HL-60 (cell line): ENCODE results near the gene ANKRD11.

ENCODE experiments used
- DNase-seq, 2 experiments: peaks; one replicate each; pipeline ENCODE4 v3.0.0-alpha.2; 2010 to 2020; ENCODE audit warnings: low read depth in 1 of 2, low spot score in 1 of 2
- H3K27ac ChIP-seq: fragments of 250-450 bp; sonication (Bioruptor Pico); replicated peaks from 2 replicates; pipeline ENCODE4 v1.5.1; 2020; ENCODE audit warnings: mild to moderate bottlenecking, moderate library complexity
- H3K27me3 ChIP-seq: fragments of 250-450 bp; sonication (Bioruptor Pico); 2 replicates; pipeline ENCODE4 v1.5.1; 2021; ENCODE audit warnings: mild to moderate bottlenecking, moderate library complexity; ENCODE audit not compliant: insufficient read depth, poor library complexity, severe bottlenecking
- H3K4me3 ChIP-seq: replicated peaks from 2 replicates; pipeline ENCODE4 v1.5.1; 2011; ENCODE audit warnings: mild to moderate bottlenecking, control low read depth, low read length; ENCODE audit not compliant: insufficient read depth
- GABPA ChIP-seq: IDR thresholded peaks from 2 replicates; pipeline ENCODE4 v1.6.1; 2012; ENCODE audit warnings: low read depth
- POLR2AphosphoS5 ChIP-seq: IDR thresholded peaks from 2 replicates; pipeline ENCODE4 v1.6.1; 2012; ENCODE audit warnings: low read depth
- SPI1 ChIP-seq: IDR thresholded peaks from 2 replicates; pipeline ENCODE4 v1.6.1; 2012; ENCODE audit warnings: low read depth, mild to moderate bottlenecking, borderline replicate concordance
- TF ChIP-seq, protein P1 (sequence below): IDR thresholded peaks from 2 replicates; pipeline ENCODE4 v1.6.1; 2012; ENCODE audit warnings: low read depth; ENCODE audit not compliant: insufficient replicate concordance
- TF ChIP-seq, protein P2 (sequence below): IDR thresholded peaks from one replicate; pipeline ENCODE4 v1.5.1; 2011; ENCODE audit warnings: low read length, control low read depth, inconsistent platforms; ENCODE audit not compliant: insufficient read depth

The ANKRD11 gene

DNA sequence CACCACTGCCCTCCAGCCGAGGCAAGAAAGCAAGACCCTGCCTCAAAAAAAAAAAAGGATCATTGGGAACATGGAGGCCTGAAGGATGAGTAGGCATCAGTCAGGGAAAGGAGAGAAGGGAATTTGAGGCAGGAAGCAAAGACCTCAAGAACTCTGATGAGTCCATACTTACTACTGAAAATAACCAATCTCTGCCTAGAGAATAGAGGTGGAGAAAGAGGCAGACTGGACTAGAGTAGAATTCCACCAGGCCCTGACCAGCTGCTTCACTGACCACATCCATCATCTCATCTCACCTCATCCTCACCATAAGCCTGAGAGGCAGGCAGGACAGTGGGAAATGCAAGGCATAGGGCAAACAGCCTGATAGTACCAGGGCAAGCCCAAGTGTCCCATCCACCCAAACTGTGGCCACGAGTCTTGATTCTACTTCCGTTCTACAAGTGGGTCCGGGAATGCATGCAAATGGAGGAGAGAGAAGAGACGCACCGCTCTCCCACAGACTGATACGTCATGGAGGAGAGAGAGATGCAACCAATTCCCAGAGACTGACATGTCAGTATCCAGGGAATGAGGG, 17.1 kb downstream of the ANKRD11 start:
- TF ChIP-seq SPI1 (no peak), POLR2AphosphoS5 (no peak), GABPA (no peak)
- TF ChIP-seq, protein P1, sequence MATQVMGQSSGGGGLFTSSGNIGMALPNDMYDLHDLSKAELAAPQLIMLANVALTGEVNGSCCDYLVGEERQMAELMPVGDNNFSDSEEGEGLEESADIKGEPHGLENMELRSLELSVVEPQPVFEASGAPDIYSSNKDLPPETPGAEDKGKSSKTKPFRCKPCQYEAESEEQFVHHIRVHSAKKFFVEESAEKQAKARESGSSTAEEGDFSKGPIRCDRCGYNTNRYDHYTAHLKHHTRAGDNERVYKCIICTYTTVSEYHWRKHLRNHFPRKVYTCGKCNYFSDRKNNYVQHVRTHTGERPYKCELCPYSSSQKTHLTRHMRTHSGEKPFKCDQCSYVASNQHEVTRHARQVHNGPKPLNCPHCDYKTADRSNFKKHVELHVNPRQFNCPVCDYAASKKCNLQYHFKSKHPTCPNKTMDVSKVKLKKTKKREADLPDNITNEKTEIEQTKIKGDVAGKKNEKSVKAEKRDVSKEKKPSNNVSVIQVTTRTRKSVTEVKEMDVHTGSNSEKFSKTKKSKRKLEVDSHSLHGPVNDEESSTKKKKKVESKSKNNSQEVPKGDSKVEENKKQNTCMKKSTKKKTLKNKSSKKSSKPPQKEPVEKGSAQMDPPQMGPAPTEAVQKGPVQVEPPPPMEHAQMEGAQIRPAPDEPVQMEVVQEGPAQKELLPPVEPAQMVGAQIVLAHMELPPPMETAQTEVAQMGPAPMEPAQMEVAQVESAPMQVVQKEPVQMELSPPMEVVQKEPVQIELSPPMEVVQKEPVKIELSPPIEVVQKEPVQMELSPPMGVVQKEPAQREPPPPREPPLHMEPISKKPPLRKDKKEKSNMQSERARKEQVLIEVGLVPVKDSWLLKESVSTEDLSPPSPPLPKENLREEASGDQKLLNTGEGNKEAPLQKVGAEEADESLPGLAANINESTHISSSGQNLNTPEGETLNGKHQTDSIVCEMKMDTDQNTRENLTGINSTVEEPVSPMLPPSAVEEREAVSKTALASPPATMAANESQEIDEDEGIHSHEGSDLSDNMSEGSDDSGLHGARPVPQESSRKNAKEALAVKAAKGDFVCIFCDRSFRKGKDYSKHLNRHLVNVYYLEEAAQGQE = no peak
- TF ChIP-seq, protein P2, sequence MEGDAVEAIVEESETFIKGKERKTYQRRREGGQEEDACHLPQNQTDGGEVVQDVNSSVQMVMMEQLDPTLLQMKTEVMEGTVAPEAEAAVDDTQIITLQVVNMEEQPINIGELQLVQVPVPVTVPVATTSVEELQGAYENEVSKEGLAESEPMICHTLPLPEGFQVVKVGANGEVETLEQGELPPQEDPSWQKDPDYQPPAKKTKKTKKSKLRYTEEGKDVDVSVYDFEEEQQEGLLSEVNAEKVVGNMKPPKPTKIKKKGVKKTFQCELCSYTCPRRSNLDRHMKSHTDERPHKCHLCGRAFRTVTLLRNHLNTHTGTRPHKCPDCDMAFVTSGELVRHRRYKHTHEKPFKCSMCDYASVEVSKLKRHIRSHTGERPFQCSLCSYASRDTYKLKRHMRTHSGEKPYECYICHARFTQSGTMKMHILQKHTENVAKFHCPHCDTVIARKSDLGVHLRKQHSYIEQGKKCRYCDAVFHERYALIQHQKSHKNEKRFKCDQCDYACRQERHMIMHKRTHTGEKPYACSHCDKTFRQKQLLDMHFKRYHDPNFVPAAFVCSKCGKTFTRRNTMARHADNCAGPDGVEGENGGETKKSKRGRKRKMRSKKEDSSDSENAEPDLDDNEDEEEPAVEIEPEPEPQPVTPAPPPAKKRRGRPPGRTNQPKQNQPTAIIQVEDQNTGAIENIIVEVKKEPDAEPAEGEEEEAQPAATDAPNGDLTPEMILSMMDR = no peak
- Histone ChIP-seq H3K27ac (no peak overlapping the region), H3K4me3 (no peak overlapping the region)

DNA sequence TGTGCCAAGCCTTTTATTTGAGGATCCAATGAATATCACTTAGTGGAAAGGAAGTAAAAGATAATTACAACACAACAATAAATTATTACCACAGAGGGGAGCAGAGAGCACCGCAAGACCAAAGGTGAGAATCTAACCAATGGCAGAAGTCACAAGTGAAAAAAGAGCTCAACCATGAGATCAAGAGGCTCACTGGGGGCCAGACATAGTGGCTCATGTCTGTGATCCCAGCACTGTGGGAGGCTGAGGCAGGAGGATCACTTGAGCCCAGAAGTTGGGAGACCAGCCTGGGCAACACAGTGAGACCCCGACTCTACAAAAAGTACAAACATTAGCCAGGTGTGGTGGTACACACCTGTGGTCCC, 17.7 kb downstream of the ANKRD11 start:
- H3K27me3 ChIP-seq = no peaks in the 10 kb centered on the region
- no peak for DNase-seq
- TF ChIP-seq, protein P2 = no peak
- no peak for TF ChIP-seq POLR2AphosphoS5
- TF ChIP-seq, protein P1 = no peak
- TF ChIP-seq SPI1 = no peak
- TF ChIP-seq GABPA = no peak
- H3K27ac ChIP-seq = no peak overlapping the region
- H3K4me3 ChIP-seq = no peak overlapping the region

More for the DNA sequence above, 17.1 kb downstream of the ANKRD11 start:
- H3K27me3 ChIP-seq = no peaks in the 10 kb centered on the region
- no peak for DNase-seq

DNA sequence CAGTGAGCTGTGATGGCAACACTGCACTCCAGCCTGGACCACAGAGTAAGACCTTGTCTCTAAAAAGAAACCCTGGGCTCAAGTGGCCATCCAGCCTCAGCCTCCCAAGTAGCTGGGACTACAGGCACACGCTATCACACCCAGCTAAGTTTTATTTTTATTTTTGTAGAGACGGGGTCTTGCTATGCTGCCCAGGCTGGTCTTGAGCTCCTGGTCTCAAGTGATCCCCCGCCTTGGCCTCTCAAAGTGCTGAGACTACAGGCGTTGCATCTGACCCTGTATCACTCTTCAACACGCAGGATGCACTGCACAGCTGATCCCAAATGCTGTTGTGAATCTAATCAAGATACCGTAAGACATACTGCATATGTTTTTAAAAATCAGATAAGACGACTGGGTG, 23.0 kb downstream of the ANKRD11 start:
- DNase-seq = no peak
- TF ChIP-seq, protein P1 = no peak
- TF ChIP-seq POLR2AphosphoS5 (no peak), SPI1 (no peak), GABPA (no peak)
- TF ChIP-seq, protein P2 = no peak
- H3K27me3 ChIP-seq = no peaks in the 10 kb centered on the region

More for the DNA sequence above, 23.0 kb downstream of the ANKRD11 start:
- H3K27ac ChIP-seq = no peak overlapping the region
- no peak overlapping the region for H3K4me3 ChIP-seq
